GM12878 (cell line): Measurements from ENCODE around the gene OR2AJ1. TPM values are rescaled to one million over a fixed set of nuclear protein-coding genes. Genes with fewer than 3 reads are reported as not detected.

Experiments
- ATAC-seq: fragments of 200-7000 bp; cut with Tn5 transposase; 3 replicates; pipeline ENCODE4 v1.9.1; 2020; ENCODE audit warnings: mild to moderate bottlenecking, moderate library complexity
- BruUV-seq: library from RNA; stranded (reverse); fragments of 400-500 nt; replicated peaks from 2 replicates; lab custom pipeline; 2021; lab: Mats Ljungman, UMichigan
- CTCF ChIA-PET: fragments of 300-600 bp; sonication (Branson Sonifier 250); formaldehyde crosslinking; extraction: SDS; loops from one replicate; lab custom pipeline; 2021; ENCODE audit warnings: inconsistent platforms; lab: Yijun Ruan, JAX
- POLR2A ChIA-PET: fragments of 350-600 bp; formaldehyde crosslinking; extraction: SDS; loops from one replicate; lab custom pipeline; 2021; ENCODE audit warnings: inconsistent platforms; lab: Charles Lee
- RAD21 ChIA-PET: fragments of 300-600 bp; sonication (Branson Sonifier 250); formaldehyde crosslinking; loops from one replicate; lab custom pipeline; 2023; ENCODE audit warnings: antibody characterized with exemption; ENCODE audit not compliant: unreplicated experiment; lab: Charles Lee
- SMC1A ChIA-PET: fragments of 300-600 bp; sonication (Branson Sonifier 250); formaldehyde crosslinking; loops from one replicate; lab custom pipeline; 2023; ENCODE audit not compliant: unreplicated experiment, uncharacterized antibody; lab: Charles Lee
- DNase-seq: peaks from one replicate; pipeline ENCODE4 v3.0.0-alpha.2; 2011; ENCODE audit warnings: low read depth, low spot score
- FAIRE-seq: peaks from 3 replicates; lab custom pipeline; 2011; peaks lifted over from hg19 to GRCh38; lab: Jason Lieb, UNC
- H2AFZ ChIP-seq: 2 replicates; pipeline ENCODE4 v1.6.0; 2011; ENCODE audit warnings: low read depth, low read length, control low read depth; ENCODE audit not compliant: control insufficient read depth
- H3K27ac ChIP-seq: 2 replicates; pipeline ENCODE4 v1.5.1; 2011; ENCODE audit warnings: control low read depth; ENCODE audit not compliant: control insufficient read depth, insufficient read depth
- H3K27me3 ChIP-seq, 2 experiments: replicated peaks in 1 of 2; 2 replicates each; pipeline versions ENCODE4 v1.6.0 to v1.6.1; 2011; ENCODE audit warnings: low read length in 1 of 2; ENCODE audit not compliant: control insufficient read depth in 2 of 2, insufficient read depth in 2 of 2
- H3K36me3 ChIP-seq, 2 experiments: 2 replicates each; pipeline ENCODE4 v1.5.1; 2011; ENCODE audit warnings: low read length in 1 of 2; ENCODE audit not compliant: control insufficient read depth in 2 of 2, insufficient read depth in 2 of 2
- H3K4me1 ChIP-seq: 2 replicates; pipeline ENCODE4 v1.6.1; 2011; ENCODE audit warnings: mild to moderate bottlenecking, low read length, moderate library complexity, mixed read lengths; ENCODE audit not compliant: control insufficient read depth, insufficient read depth
- H3K4me2 ChIP-seq: 2 replicates; pipeline ENCODE4 v1.6.0; 2011; ENCODE audit warnings: control low read depth; ENCODE audit not compliant: control insufficient read depth, insufficient read depth
- H3K4me3 ChIP-seq: fragments of 200-600 bp; sonication (generic); 2 replicates; pipeline ENCODE4 v1.5.1; 2016
- H3K79me2 ChIP-seq: 2 replicates; pipeline ENCODE4 v1.6.0; 2011; ENCODE audit warnings: low read length; ENCODE audit not compliant: control insufficient read depth, insufficient read depth
- H3K9ac ChIP-seq: 2 replicates; pipeline ENCODE4 v1.8.0; 2011; ENCODE audit warnings: low read length, control low read depth, mixed read lengths; ENCODE audit not compliant: control insufficient read depth, insufficient read depth
- H3K9me3 ChIP-seq: replicated peaks from 3 replicates; pipeline ENCODE4 v1.5.1; 2011; ENCODE audit warnings: mild to moderate bottlenecking, low read length; ENCODE audit not compliant: control insufficient read depth, insufficient read depth
- H4K20me1 ChIP-seq: 2 replicates; pipeline ENCODE4 v1.6.0; 2011; ENCODE audit not compliant: control insufficient read depth, insufficient read depth
- ASH2L ChIP-seq: fragments of 300-600, 200-600 bp; sonication (generic); IDR thresholded peaks from 2 replicates; pipeline ENCODE4 v1.6.1; 2017; ENCODE audit warnings: low read depth, mild to moderate bottlenecking, borderline replicate concordance
- CHD2 ChIP-seq: IDR thresholded peaks from 2 replicates; pipeline ENCODE4 v1.6.1; 2011; ENCODE audit warnings: low read depth, low read length, improper control_type of control experiment, borderline replicate concordance
- DPF2 ChIP-seq: fragments of 450-650 bp; IDR thresholded peaks from 2 replicates; pipeline ENCODE4 v1.6.1; 2017; ENCODE audit warnings: mild to moderate bottlenecking
- E4F1 ChIP-seq: fragments of 450-650 bp; IDR thresholded peaks from 2 replicates; pipeline ENCODE4 v1.6.1; 2018; ENCODE audit warnings: borderline replicate concordance, mild to moderate bottlenecking; ENCODE audit not compliant: partially characterized antibody
- FOS ChIP-seq: IDR thresholded peaks from 3 replicates; pipeline ENCODE4 v1.6.1; 2011; ENCODE audit warnings: borderline replicate concordance; ENCODE audit not compliant: insufficient read length; ENCODE audit errors: extremely low read depth
- MYB ChIP-seq: fragments of 150-350 bp; IDR thresholded peaks from 2 replicates; pipeline ENCODE4 v1.6.1; 2014; ENCODE audit warnings: mild to moderate bottlenecking, low read depth, low read length, borderline replicate concordance
- NBN ChIP-seq: fragments of 450-650 bp; IDR thresholded peaks from 2 replicates; pipeline ENCODE4 v1.6.1; 2016
- NR2C1 ChIP-seq: fragments of 450-650 bp; IDR thresholded peaks from 2 replicates; pipeline ENCODE4 v1.6.1; 2017; ENCODE audit warnings: antibody characterized with exemption, mild to moderate bottlenecking, moderate library complexity
- RB1 ChIP-seq: fragments of 450-650 bp; formaldehyde crosslinking; IDR thresholded peaks from 2 replicates; pipeline ENCODE4 v1.6.1; 2017; ENCODE audit warnings: mild to moderate bottlenecking, borderline replicate concordance
- RBBP5 ChIP-seq: fragments of 200-600 bp; sonication (generic); conservative IDR thresholded peaks from 2 replicates; pipeline ENCODE4 v1.6.1; 2016
- RCOR1 ChIP-seq: conservative IDR thresholded peaks from 2 replicates; pipeline ENCODE4 v1.6.1; 2012; ENCODE audit warnings: low read depth, low read length, improper control_type of control experiment
- RFX5 ChIP-seq: IDR thresholded peaks from 2 replicates; pipeline ENCODE4 v1.6.1; 2011; ENCODE audit warnings: low read depth, low read length, improper control_type of control experiment
- SRF ChIP-seq, 2 experiments: IDR thresholded peaks; 2 replicates each; pipeline ENCODE4 v1.6.1; 2011; ENCODE audit warnings: low read depth in 2 of 2, low read length in 2 of 2, mild to moderate bottlenecking in 1 of 2, moderate library complexity in 1 of 2
- STAT1 ChIP-seq: fragments of 450-650 bp; conservative IDR thresholded peaks from 2 replicates; pipeline ENCODE4 v1.6.1; 2014; ENCODE audit warnings: antibody characterized with exemption, mild to moderate bottlenecking
- TBL1XR1 ChIP-seq: IDR thresholded peaks from 2 replicates; pipeline ENCODE4 v1.6.1; 2012; ENCODE audit warnings: low read depth, low read length, improper control_type of control experiment
- ZZZ3 ChIP-seq: IDR thresholded peaks from 2 replicates; pipeline ENCODE4 v1.6.1; 2011; ENCODE audit warnings: low read depth; ENCODE audit not compliant: control insufficient read depth, insufficient read length
- WGBS: methylation state at CpG from one replicate; pipeline ENCODE4 v1.1.6; 2016; ENCODE audit warnings: low lambda C conversion rate; ENCODE audit not compliant: insufficient replicate concordance, insufficient coverage; ENCODE audit errors: missing lambda C conversion rate; 5-methylcytosine and 5-hydroxymethylcytosine counted together
- in situ Hi-C: fragments of 300-500 bp; cut with MboI; formaldehyde crosslinking; loops from 9 replicates; pipeline ENCODE4 v1.14.3; 2018; ENCODE audit warnings: mixed read lengths
- intact Hi-C: fragments of 100-400 bp; cut with micrococcal nuclease; formaldehyde crosslinking; loops from one replicate; pipeline ENCODE4 v1.14.2; 2022; ENCODE audit not compliant: unreplicated experiment
- polyA plus RNA-seq, 11 experiments: library from polyadenylated mRNA; depleted of rRNA in 4 of 11; unstranded in 6 of 11; stranded (reverse) in 5 of 11; fragments of >200 nt; fragmentation: Nextera tagmentation in 4 of 11; fragmentation: Illumina TruSeq in 1 of 11; extraction: Ambion mirVana in 4 of 11; extraction: Trizol in 1 of 11; gene quantifications; 1 replicate in 1 of 11; 2 replicates in 10 of 11; pipeline versions ENCODE4 v1.2.1 to v1.2.3, GENCODE V29; 2011 to 2016; ENCODE audit warnings: inconsistent platforms in 2 of 11, missing spikeins in 2 of 11, low read depth in 1 of 11
- total RNA-seq, 4 experiments: library from RNA; depleted of rRNA in 3 of 4; stranded (reverse); fragments of >200 nt in 3 of 4; fragmentation: Illumina TruSeq in 1 of 4; extraction: Trizol in 1 of 4; gene quantifications; 2 replicates each; pipeline versions ENCODE4 v1.2.1 to v1.2.3, GENCODE V29; 2013 to 2021
- TF ChIP-seq, protein P1 (sequence below): fragments of 450-650 bp; IDR thresholded peaks from 2 replicates; pipeline ENCODE4 v1.6.1; 2017; ENCODE audit warnings: mild to moderate bottlenecking, low read depth, inconsistent platforms; ENCODE audit not compliant: poor library complexity, severe bottlenecking

OR2AJ1 gene
- total and polyA plus RNA-seq, 10 of the 15 experiments (the other 5 are each of a cell fraction or from before 2014, with no cell fraction given), result not detected

DNA sequence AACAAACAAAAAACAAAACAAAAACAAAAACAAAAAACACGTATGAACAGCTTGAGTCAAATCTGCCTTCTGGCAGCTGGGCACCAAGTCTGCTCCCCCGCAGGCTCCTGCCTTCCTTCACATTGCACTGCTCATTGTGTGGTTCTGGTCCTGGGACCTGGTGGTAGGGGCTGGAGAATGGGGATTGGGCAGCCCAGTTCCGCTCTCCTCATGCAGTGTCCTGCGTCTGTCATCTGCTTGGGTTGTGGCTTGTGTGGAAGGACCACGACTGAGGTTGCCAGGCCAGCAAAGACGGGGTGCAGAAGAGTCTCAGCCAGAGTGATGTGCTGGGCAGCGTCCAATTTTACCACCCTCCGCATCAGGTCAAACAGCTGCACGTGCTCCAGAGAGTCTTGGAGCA is 11.1 kb downstream of the OR2AJ1 start:
- TF ChIP-seq ASH2L (no peak), CHD2 (no peak), ZZZ3 (no peak), RB1 (no peak), RBBP5 (no peak), TBL1XR1 (no peak), SRF (IDR thresholded peaks at IDR 0.05; ENCODE audit: low read depth in 2 of 2, low read length in 2 of 2) (no peak), NBN (no peak), MYB (no peak), RFX5 (no peak), DPF2 (no peak), STAT1 (no peak), FOS (no peak), NR2C1 (no peak), E4F1 (no peak), RCOR1 (no peak)
- TF ChIP-seq, protein P1, sequence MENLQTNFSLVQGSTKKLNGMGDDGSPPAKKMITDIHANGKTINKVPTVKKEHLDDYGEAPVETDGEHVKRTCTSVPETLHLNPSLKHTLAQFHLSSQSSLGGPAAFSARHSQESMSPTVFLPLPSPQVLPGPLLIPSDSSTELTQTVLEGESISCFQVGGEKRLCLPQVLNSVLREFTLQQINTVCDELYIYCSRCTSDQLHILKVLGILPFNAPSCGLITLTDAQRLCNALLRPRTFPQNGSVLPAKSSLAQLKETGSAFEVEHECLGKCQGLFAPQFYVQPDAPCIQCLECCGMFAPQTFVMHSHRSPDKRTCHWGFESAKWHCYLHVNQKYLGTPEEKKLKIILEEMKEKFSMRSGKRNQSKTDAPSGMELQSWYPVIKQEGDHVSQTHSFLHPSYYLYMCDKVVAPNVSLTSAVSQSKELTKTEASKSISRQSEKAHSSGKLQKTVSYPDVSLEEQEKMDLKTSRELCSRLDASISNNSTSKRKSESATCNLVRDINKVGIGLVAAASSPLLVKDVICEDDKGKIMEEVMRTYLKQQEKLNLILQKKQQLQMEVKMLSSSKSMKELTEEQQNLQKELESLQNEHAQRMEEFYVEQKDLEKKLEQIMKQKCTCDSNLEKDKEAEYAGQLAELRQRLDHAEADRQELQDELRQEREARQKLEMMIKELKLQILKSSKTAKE, result no peak

More for the DNA sequence above, 11.1 kb downstream of the OR2AJ1 start:
- H3K9me3 ChIP-seq, result no peaks in the 10 kb centered on the region; the same call in 2 of the 3 replicates
- H3K4me1 ChIP-seq, result no peaks in the 10 kb centered on the region
- H3K36me3 ChIP-seq, result no peaks in the 10 kb centered on the region
- H3K4me2 ChIP-seq, result no peak overlapping the region
- intact Hi-C loops (loop anchor here (5.0 to 10.0 kb wide), 2 partner anchors 307 to 749 kb away; no protein-coding TSS in a partner anchor), in situ Hi-C loops (no loop called here)
- no peaks in the 10 kb centered on the region for H4K20me1 ChIP-seq
- ChIA-PET POLR2A (no interaction called here), RAD21 (no interaction called here), CTCF (no interaction called here), SMC1A (no interaction called here)
- no peak overlapping the region for H3K4me3 ChIP-seq
- no TSS peak for BruUV-seq
- FAIRE-seq, result no peak
- WGBS, result 92% methylated on average over 9 of the region's 9 CpGs
- no peaks in the 10 kb centered on the region for H3K27me3 ChIP-seq
- no peak for DNase-seq
- H3K27ac ChIP-seq, result no peak overlapping the region
- H2AFZ ChIP-seq, result no peak overlapping the region
- no peak for ATAC-seq
- H3K9ac ChIP-seq, result no peak overlapping the region
- H3K79me2 ChIP-seq, result no peaks in the 10 kb centered on the region
